HEK293 (cell line): ENCODE results near the gene NUSAP1.

Experiments used
- CTCF ChIA-PET: fragments of 350-600 bp; formaldehyde crosslinking; extraction: SDS; loops from one replicate; lab custom pipeline; 2021; ENCODE audit warnings: antibody characterized with exemption; lab: Yijun Ruan, JAX
- POLR2A ChIA-PET: fragments of 300-600 bp; formaldehyde crosslinking; extraction: SDS; loops from one replicate; lab custom pipeline; 2020; ENCODE audit warnings: antibody characterized with exemption, inconsistent platforms; lab: Yijun Ruan, JAX
- H3K27ac ChIP-seq: fragments of 200-500 bp; sonication (Bioruptor generic); 2 replicates; pipeline ENCODE4 v1.5.1; 2014; ENCODE audit warnings: low read depth, low read length, control low read depth, inconsistent platforms; ENCODE audit errors: extremely low read depth
- H3K36me3 ChIP-seq, 2 experiments: fragments of 200-500 bp in 1 of 2; sonication (Bioruptor generic) in 1 of 2; 1 replicate in 1 of 2; 2 replicates in 1 of 2; pipeline ENCODE4 v1.5.1; 2014 to 2017; ENCODE audit warnings: inconsistent platforms in 2 of 2, low read length in 2 of 2; ENCODE audit not compliant: control insufficient read depth in 2 of 2, insufficient read depth in 1 of 2
- H3K4me1 ChIP-seq: fragments of 200-500 bp; sonication (Bioruptor generic); 2 replicates; pipeline ENCODE4 v1.5.1; 2014; ENCODE audit warnings: mild to moderate bottlenecking, low read length, inconsistent platforms; ENCODE audit not compliant: control insufficient read depth, insufficient read depth
- H3K4me3 ChIP-seq: 2 replicates; pipeline ENCODE4 v1.5.1; 2011; ENCODE audit warnings: low read depth, mild to moderate bottlenecking, control low read depth, low read length, moderate library complexity
- H3K9me3 ChIP-seq: fragments of 200-500 bp; sonication (Bioruptor generic); 2 replicates; pipeline ENCODE4 v1.5.1; 2014; ENCODE audit warnings: low read depth, low read length, inconsistent platforms; ENCODE audit not compliant: control insufficient read depth, insufficient read depth
- BCL11A ChIP-seq: fragments of 450-650 bp; formaldehyde crosslinking; IDR thresholded peaks from 2 replicates; pipeline ENCODE4 v1.5.1; 2016; ENCODE audit warnings: low read depth, missing biosample characterization, missing genetic modification characterization
- PRDM10 ChIP-seq: fragments of 450-650 bp; formaldehyde crosslinking; IDR thresholded peaks from 2 replicates; pipeline ENCODE4 v1.5.1; 2016; ENCODE audit warnings: missing biosample characterization, missing genetic modification characterization
- PRDM2 ChIP-seq: fragments of 450-650 bp; formaldehyde crosslinking; IDR thresholded peaks from 2 replicates; pipeline ENCODE4 v1.5.1; 2016; ENCODE audit warnings: missing biosample characterization, missing genetic modification characterization, borderline replicate concordance
- SCRT1 ChIP-seq: fragments of 450-650 bp; formaldehyde crosslinking; IDR thresholded peaks from 2 replicates; pipeline ENCODE4 v1.5.1; 2016; ENCODE audit warnings: missing biosample characterization, missing genetic modification characterization, borderline replicate concordance
- SCRT2 ChIP-seq: fragments of 450-650 bp; formaldehyde crosslinking; IDR thresholded peaks from 2 replicates; pipeline ENCODE4 v1.5.1; 2016; ENCODE audit warnings: missing biosample characterization, missing genetic modification characterization
- ZBTB1 ChIP-seq: fragments of 450-650 bp; formaldehyde crosslinking; IDR thresholded peaks from 2 replicates; pipeline ENCODE4 v1.5.1; 2016; ENCODE audit warnings: missing biosample characterization, missing genetic modification characterization
- ZBTB11 ChIP-seq: fragments of 450-650 bp; formaldehyde crosslinking; conservative IDR thresholded peaks from 2 replicates; pipeline ENCODE4 v1.5.1; 2016; ENCODE audit warnings: low read depth, missing biosample characterization, missing genetic modification characterization
- ZNF10 ChIP-seq: fragments of 450-650 bp; formaldehyde crosslinking; IDR thresholded peaks from 2 replicates; pipeline ENCODE4 v1.5.1; 2017; ENCODE audit warnings: missing biosample characterization, missing genetic modification characterization
- ZNF140 ChIP-seq: fragments of 450-650 bp; formaldehyde crosslinking; IDR thresholded peaks from 2 replicates; pipeline ENCODE4 v1.5.1; 2016; ENCODE audit warnings: missing biosample characterization, missing genetic modification characterization
- ZNF2 ChIP-seq: fragments of 450-650 bp; formaldehyde crosslinking; IDR thresholded peaks from 2 replicates; pipeline ENCODE4 v1.5.1; 2016; ENCODE audit warnings: missing biosample characterization, missing genetic modification characterization
- ZNF302 ChIP-seq: fragments of 450-650 bp; formaldehyde crosslinking; IDR thresholded peaks from 2 replicates; pipeline ENCODE4 v1.5.1; 2016; ENCODE audit warnings: missing biosample characterization, missing genetic modification characterization, low read depth
- ZNF335 ChIP-seq: fragments of 450-650 bp; formaldehyde crosslinking; conservative IDR thresholded peaks from 2 replicates; pipeline ENCODE4 v1.5.1; 2016; ENCODE audit warnings: missing biosample characterization, missing genetic modification characterization
- ZNF350 ChIP-seq: fragments of 450-650 bp; formaldehyde crosslinking; IDR thresholded peaks from 2 replicates; pipeline ENCODE4 v1.5.0; 2017; ENCODE audit warnings: missing biosample characterization, mild to moderate bottlenecking, missing genetic modification characterization
- ZNF449 ChIP-seq: fragments of 450-650 bp; formaldehyde crosslinking; IDR thresholded peaks from 2 replicates; pipeline ENCODE4 v1.5.1; 2017; ENCODE audit warnings: missing biosample characterization, mild to moderate bottlenecking, missing genetic modification characterization, moderate library complexity
- ZNF530 ChIP-seq: fragments of 450-650 bp; formaldehyde crosslinking; IDR thresholded peaks from 2 replicates; pipeline ENCODE4 v1.5.1; 2016; ENCODE audit warnings: low read depth, missing biosample characterization, missing genetic modification characterization
- ZNF747 ChIP-seq: fragments of 450-650 bp; formaldehyde crosslinking; IDR thresholded peaks from 2 replicates; pipeline ENCODE4 v1.5.1; 2016; ENCODE audit warnings: missing biosample characterization, missing genetic modification characterization
- ZNF76 ChIP-seq: fragments of 450-650 bp; formaldehyde crosslinking; IDR thresholded peaks from 2 replicates; pipeline ENCODE4; 2016; ENCODE audit warnings: low read depth, missing biosample characterization, missing genetic modification characterization, borderline replicate concordance
- ZNF777 ChIP-seq: fragments of 450-650 bp; formaldehyde crosslinking; IDR thresholded peaks from 2 replicates; pipeline ENCODE4 v1.5.1; 2017; ENCODE audit warnings: missing biosample characterization, missing genetic modification characterization, borderline replicate concordance

NUSAP1 gene

GRCh38 chr15:41283653-41284426 is 48.8 kb upstream of the NUSAP1 start (continued):
- no peak for TF ChIP-seq PRDM2
- TF ChIP-seq ZNF76 (tag by site-specific recombination): no peak
- no peak for TF ChIP-seq ZBTB1 (tag by site-specific recombination)
- TF ChIP-seq ZNF530: no peak
- TF ChIP-seq ZNF449 (tag by site-specific recombination): peak; percentile 99
- TF ChIP-seq ZNF302: no peak
- no peak for TF ChIP-seq BCL11A
- TF ChIP-seq PRDM10 (tag by site-specific recombination): peak; percentile 58
- TF ChIP-seq ZNF350: no peak
- no peak for TF ChIP-seq ZNF140 (tag by site-specific recombination)
- TF ChIP-seq ZNF777 (tag by site-specific recombination): no peak

- ChIA-PET POLR2A (interaction anchor here (0.5 to 1.5 kb wide), 6 partner anchors 14 to 56 kb away, joined by 3 to 10 read pairs (median 4); partner anchors contain the start of genes CHP1, EXD1, NUSAP1 and OIP5), CTCF (no interaction called here)
- peak overlapping the region; percentile 85 for H3K27ac ChIP-seq
- H3K4me3 ChIP-seq: peak overlapping the region; percentile 89
- H3K36me3 ChIP-seq: peaks cover 28 to 50% of the 10 kb centered on the region in 2 experiments
- TF ChIP-seq ZNF335 (tag by site-specific recombination) (peak; percentile 66), ZBTB11 (tag by site-specific recombination) (peak; percentile 86), ZNF10 (tag by site-specific recombination) (no peak), ZNF747 (tag by site-specific recombination) (no peak), ZNF2 (no peak), SCRT2 (peak; percentile 79), SCRT1 (tag by site-specific recombination) (peak; percentile 9; the same call in 1 of the 2 replicates)
- no peaks in the 10 kb centered on the region for H3K9me3 ChIP-seq
- H3K4me1 ChIP-seq: no peaks in the 10 kb centered on the region
These were observed 48.1 kb upstream of the NUSAP1 start for GRCh38 chr15:41284427-41285177.
